Body of pancreas (tissue), 4 donors: ENCODE results near the gene CKAP2.

Source experiments
- CTCF ChIP-seq, 7 experiments: fragments of 450-650 bp in 4 of 7; fragments of 200-600 bp in 3 of 7; sonication (generic) in 3 of 7; IDR thresholded peaks; one replicate each; pipeline ENCODE4 v1.5.1; 2016 to 2019; ENCODE audit warnings: antibody characterized with exemption in 7 of 7
- POLR2A ChIP-seq, 3 donors: fragments of 450-650 bp; IDR thresholded peaks; one replicate each; pipeline ENCODE4 v1.6.1; 2016; ENCODE audit warnings: antibody characterized with exemption in 3 of 3, mild to moderate bottlenecking in 2 of 3

GRCh38 chr13:52446265-52446664, 9.0 kb upstream of the CKAP2 start:
- TF ChIP-seq CTCF (IDR thresholded peaks at IDR 0.05) (no peak), POLR2A (IDR thresholded peaks at IDR 0.05) (no peak)
